Uterus (tissue), 4 donors: ENCODE data around the gene TTLL10. TPM values are rescaled to one million over a fixed set of nuclear protein-coding genes. Genes with fewer than 3 reads are reported as not detected.

Experiments used
- DNase-seq, 2 donors: peaks; one replicate each; pipeline ENCODE4 v3.0.0-alpha.2; 2019 to 2020
- H3K27ac ChIP-seq, 2 donors: fragments of 200-600 bp; sonication (generic); 1 replicate in 1 of 2; 2 replicates in 1 of 2; pipeline ENCODE4 v1.5.1; 2016 to 2018
- H3K27me3 ChIP-seq, 2 donors: fragments of 200-600 bp; sonication (generic); one replicate each; pipeline ENCODE4 v1.5.1; 2018 to 2019; ENCODE audit warnings: control low read depth in 1 of 2
- H3K36me3 ChIP-seq, 2 donors: fragments of 200-600 bp; sonication (generic); one replicate each; pipeline ENCODE4 v1.5.1; 2019; ENCODE audit warnings: control low read depth in 1 of 2
- H3K4me1 ChIP-seq, 2 donors: fragments of 200-600 bp; sonication (generic); one replicate each; pipeline ENCODE4 v1.5.1; 2018 to 2019; ENCODE audit warnings: control low read depth in 1 of 2
- H3K4me3 ChIP-seq, 2 donors: fragments of 200-600 bp; sonication (generic); 1 replicate in 1 of 2; 2 replicates in 1 of 2; pipeline ENCODE4 v1.5.1; 2018 to 2019; ENCODE audit warnings: mild to moderate bottlenecking in 1 of 2
- H3K9me3 ChIP-seq, 2 donors: fragments of 200-600 bp; sonication (generic); one replicate each; pipeline ENCODE4 v1.5.1; 2019; ENCODE audit warnings: control low read depth in 1 of 2
- CTCF ChIP-seq, 4 experiments: fragments of 200-600 bp in 2 of 4; fragments of 450-650 bp in 2 of 4; sonication (generic) in 2 of 4; IDR thresholded peaks; one replicate each; pipeline ENCODE4 v1.5.1; 2016 to 2019; ENCODE audit warnings: antibody characterized with exemption in 4 of 4, mild to moderate bottlenecking in 2 of 4, moderate library complexity in 1 of 4
- POLR2A ChIP-seq, 2 donors: fragments of 450-650 bp; IDR thresholded peaks; one replicate each; pipeline ENCODE4 v1.6.1; 2016; ENCODE audit warnings: antibody characterized with exemption in 2 of 2, mild to moderate bottlenecking in 1 of 2, moderate library complexity in 1 of 2
- intact Hi-C: fragments of 100-400 bp; cut with DNase I; formaldehyde crosslinking; loops from one replicate; pipeline ENCODE4 v1.15.1; 2023; ENCODE audit warnings: low total_unique reads
- total RNA-seq, 4 donors: library from RNA; depleted of rRNA in 3 of 4; stranded (reverse); fragments of >200 nt in 3 of 4; gene quantifications; one replicate each; pipeline versions ENCODE4 v1.1.0 to v1.2.4, GENCODE V29; 2014 to 2023
- donor health status: DM: yes; HTN: yes; CAD: no.

The TTLL10 gene
- total RNA-seq, 4 donors from 2014 or later, result 0.35 to 0.51 TPM; not detected in 2

GRCh38 chr1:1238702-1239178 lies 65.1 kb downstream of the TTLL10 start:
- Histone ChIP-seq H3K9me3 (no peaks in the 10 kb centered on the region), H3K27ac (no peak overlapping the region), H3K4me3 (no peak overlapping the region), H3K27me3 (peaks cover 0 to 4% of the 10 kb centered on the region in 2 donors), H3K4me1 (peaks cover 0 to 9% of the 10 kb centered on the region in 2 donors), H3K36me3 (no peaks in the 10 kb centered on the region)
- intact Hi-C loops, result loop anchor here (10.0 kb wide), 1 partner anchor 264 kb away; no protein-coding TSS in a partner anchor
- DNase-seq, result no peak
- no peak for TF ChIP-seq CTCF (IDR thresholded peaks at IDR 0.05)
- no peak for TF ChIP-seq POLR2A (IDR thresholded peaks at IDR 0.05)

- no peak overlapping the region for H3K27ac ChIP-seq
- no peak overlapping the region for H3K4me3 ChIP-seq
- peaks cover 0 to 4% of the 10 kb centered on the region in 2 donors for H3K27me3 ChIP-seq
- no peaks in the 10 kb centered on the region for H3K9me3 ChIP-seq
- TF ChIP-seq CTCF (IDR thresholded peaks at IDR 0.05) (no peak), POLR2A (IDR thresholded peaks at IDR 0.05) (no peak)
- no peak for DNase-seq
- intact Hi-C loops, result loop anchor here (10.0 kb wide), 1 partner anchor 264 kb away; no protein-coding TSS in a partner anchor
- no peaks in the 10 kb centered on the region for H3K36me3 ChIP-seq
- peaks cover 0 to 9% of the 10 kb centered on the region in 2 donors for H3K4me1 ChIP-seq
Measured at GRCh38 chr1:1239227-1239613, 65.5 kb downstream of the TTLL10 start.

- no peak overlapping the region for H3K27ac ChIP-seq
Measured at GRCh38 chr1:1239614-1240347, 66.1 kb downstream of the TTLL10 start.

GRCh38 chr1:1240348-1240732 lies 66.7 kb downstream of the TTLL10 start:
- Histone ChIP-seq H3K9me3 (no peaks in the 10 kb centered on the region), H3K27ac (no peak overlapping the region), H3K4me3 (no peak overlapping the region), H3K36me3 (no peaks in the 10 kb centered on the region), H3K4me1 (peaks cover 0 to 9% of the 10 kb centered on the region in 2 donors), H3K27me3 (peaks cover 0 to 4% of the 10 kb centered on the region in 2 donors)
- TF ChIP-seq CTCF (IDR thresholded peaks at IDR 0.05) (no peak), POLR2A (IDR thresholded peaks at IDR 0.05) (no peak)
- intact Hi-C loops, result no loop called here
- no peak for DNase-seq

More at GRCh38 chr1:1239614-1240347, 66.1 kb downstream of the TTLL10 start:
- DNase-seq, result no peak
- Histone ChIP-seq H3K9me3 (no peaks in the 10 kb centered on the region), H3K4me1 (peaks cover 0 to 9% of the 10 kb centered on the region in 2 donors), H3K4me3 (no peak overlapping the region), H3K27me3 (peaks cover 0 to 4% of the 10 kb centered on the region in 2 donors), H3K36me3 (no peaks in the 10 kb centered on the region)
- TF ChIP-seq CTCF (IDR thresholded peaks at IDR 0.05), result no peak
- no peak for TF ChIP-seq POLR2A (IDR thresholded peaks at IDR 0.05)
- intact Hi-C loops, result loop anchor here (10.0 kb wide), 1 partner anchor 265 kb away; no protein-coding TSS in a partner anchor
